Measurements from ENCODE around the gene LIX1.

- no peak for TF ChIP-seq CTCF (IDR thresholded peaks at IDR 0.05; ENCODE audit: insufficient read depth, low read depth, low read length)
- TF ChIP-seq EZH2 (IDR thresholded peaks at IDR 0.05; ENCODE audit: insufficient read depth, low read length): no peak
Observed at GRCh38 chr5:97074859-97075489, 67.4 kb downstream of the LIX1 start.

All from astrocyte (in vitro differentiated cells and primary cell).